AG04449 (cell line): ENCODE measurements around the gene ST6GALNAC6.
A peak's percentile ranks its signal among the peaks of the same experiment; 100 is the strongest.

Experiments used
- CTCF ChIA-PET: fragments of 350-600 bp; formaldehyde crosslinking; extraction: SDS; loops from one replicate; lab custom pipeline; 2021; ENCODE audit warnings: antibody characterized with exemption; lab: Yijun Ruan, JAX
- POLR2A ChIA-PET: fragments of 400-600, 350-600 bp; formaldehyde crosslinking; extraction: SDS; loops from one replicate; lab custom pipeline; 2020; ENCODE audit warnings: antibody characterized with exemption, inconsistent platforms; lab: Yijun Ruan, JAX
- DNase-seq: peaks from one replicate; pipeline ENCODE4 v3.0.0-alpha.2; 2010; ENCODE audit warnings: low read depth, low spot score
- H3K4me3 ChIP-seq: 2 replicates; pipeline ENCODE4 v1.5.1; 2011; ENCODE audit warnings: low read depth, mild to moderate bottlenecking, control low read depth, low read length
- CTCF ChIP-seq: IDR thresholded peaks from one replicate; pipeline ENCODE4 v1.5.1; 2011; ENCODE audit warnings: mild to moderate bottlenecking, moderate library complexity, low read length, control low read depth, inconsistent platforms; ENCODE audit not compliant: insufficient read depth; ENCODE audit errors: missing control alignments

The ST6GALNAC6 gene

GRCh38 chr9:127916720-127917581, 17.5 kb upstream of the ST6GALNAC6 start, which contains the start of gene ST6GALNAC4:
Gene ST6GALNAC4, minus strand, starts transcription at chr9:127917041. Its CDS starts 622 bp downstream, at chr9:127916419.
- no peak for DNase-seq
- ChIA-PET CTCF (interaction anchor here (0.8 to 2.5 kb wide), 9 partner anchors 19 to 184 kb away, joined by 3 to 13 read pairs (median 7); partner anchors contain the start of genes CDK9 and TOR2A), POLR2A (interaction anchor here (1.2 kb wide), 1 partner anchor 19 kb away, joined by 5 read pairs; no protein-coding TSS in a partner anchor)
- peak within 1 kb of the TSS; percentile 74 for H3K4me3 ChIP-seq
- no peak for TF ChIP-seq CTCF

GRCh38 chr9:127915801-127916719, 16.7 kb upstream of the ST6GALNAC6 start:
- no peak for DNase-seq
- POLR2A ChIA-PET: interaction anchor here (0.6 to 1.2 kb wide), 2 partner anchors 18 to 88 kb away, joined by 4 to 5 read pairs; no protein-coding TSS in a partner anchor
- H3K4me3 ChIP-seq: peak overlapping the region; percentile 74
- CTCF ChIA-PET: interaction anchor here (0.6 to 2.5 kb wide), 11 partner anchors 18 to 327 kb away, joined by 3 to 13 read pairs (median 5); partner anchors contain the start of genes CDK9 and TOR2A
- no peak for TF ChIP-seq CTCF

GRCh38 chr9:127915325-127915752, 15.9 kb upstream of the ST6GALNAC6 start:
- POLR2A ChIA-PET: interaction anchor here (0.6 kb wide), 1 partner anchor 87 kb away, joined by 4 read pairs; no protein-coding TSS in a partner anchor
- no peak overlapping the region; the same call in 1 of the 2 replicates for H3K4me3 ChIP-seq
- CTCF ChIA-PET: interaction anchor here (0.6 to 1.3 kb wide), 3 partner anchors 180 to 326 kb away, joined by 3 to 4 read pairs (median 3); partner anchors contain the start of gene TOR2A

GRCh38 chr9:127913682-127914081, 14.3 kb upstream of the ST6GALNAC6 start:
- no peak for DNase-seq
- POLR2A ChIA-PET: no interaction called here
- H3K4me3 ChIP-seq: no peak overlapping the region
- CTCF ChIA-PET: interaction anchor here (1.1 kb wide), 1 partner anchor 204 kb away, joined by 4 read pairs; no protein-coding TSS in a partner anchor
- no peak for TF ChIP-seq CTCF

More at GRCh38 chr9:127915325-127915752, 15.9 kb upstream of the ST6GALNAC6 start:
- DNase-seq: no peak
- no peak for TF ChIP-seq CTCF

- no peak for DNase-seq
- POLR2A ChIA-PET: no interaction called here
- TF ChIP-seq CTCF: no peak
- no peak overlapping the region for H3K4me3 ChIP-seq
- CTCF ChIA-PET: interaction anchor here (1.1 to 1.7 kb wide), 2 partner anchors 9 to 205 kb away, joined by 4 to 5 read pairs; no protein-coding TSS in a partner anchor
These were observed 13.5 kb upstream of the ST6GALNAC6 start for GRCh38 chr9:127912882-127913281.
